Coronary artery (tissue), 2 donors: ENCODE measurements around the gene DACH2.
"Not testable (repeated sequence)": the region's sequence is repeated elsewhere in the genome, so short reads cannot be mapped to it uniquely, and the experiment has no call there.

Experiments
- DNase-seq: peaks from one replicate; pipeline ENCODE4 v3.0.0-alpha.2; 2017; ENCODE audit warnings: low spot score
- H3K27ac ChIP-seq, 2 donors: fragments of 200-600 bp; sonication (generic); one replicate each; pipeline ENCODE4 v1.5.1; 2016 to 2019
- H3K4me3 ChIP-seq: fragments of 200-600 bp; sonication (generic); 2 replicates; pipeline ENCODE4 v1.5.1; 2016; ENCODE audit warnings: mild to moderate bottlenecking, moderate library complexity
- TF ChIP-seq, protein P1 (sequence below): fragments of 200-600 bp; sonication (generic); IDR thresholded peaks from one replicate; pipeline ENCODE4 v1.5.1; 2019; ENCODE audit warnings: antibody characterized with exemption

Gene DACH2

DNA sequence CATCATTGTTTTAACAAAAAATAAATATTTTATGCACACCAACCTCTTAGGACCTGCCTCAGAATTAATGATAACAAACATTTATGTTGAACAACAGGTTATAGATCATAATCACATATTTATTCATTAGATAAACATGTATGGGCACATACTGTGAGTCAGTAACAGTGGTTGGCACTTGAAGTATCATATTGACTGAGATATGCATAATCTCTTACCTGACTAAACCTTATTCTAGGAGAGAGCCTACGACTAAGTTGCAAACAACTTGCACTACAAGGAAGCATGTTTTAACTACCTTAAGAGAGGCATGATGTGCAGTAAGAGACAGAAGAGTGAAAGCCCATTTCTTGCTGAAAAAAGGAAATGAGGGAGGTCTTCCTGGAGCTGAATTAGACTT lies 6.5 kb upstream of the DACH2 start:
- DNase-seq: no peak
- Histone ChIP-seq H3K27ac (no peak overlapping the region), H3K4me3 (no peak overlapping the region)
- TF ChIP-seq, protein P1, sequence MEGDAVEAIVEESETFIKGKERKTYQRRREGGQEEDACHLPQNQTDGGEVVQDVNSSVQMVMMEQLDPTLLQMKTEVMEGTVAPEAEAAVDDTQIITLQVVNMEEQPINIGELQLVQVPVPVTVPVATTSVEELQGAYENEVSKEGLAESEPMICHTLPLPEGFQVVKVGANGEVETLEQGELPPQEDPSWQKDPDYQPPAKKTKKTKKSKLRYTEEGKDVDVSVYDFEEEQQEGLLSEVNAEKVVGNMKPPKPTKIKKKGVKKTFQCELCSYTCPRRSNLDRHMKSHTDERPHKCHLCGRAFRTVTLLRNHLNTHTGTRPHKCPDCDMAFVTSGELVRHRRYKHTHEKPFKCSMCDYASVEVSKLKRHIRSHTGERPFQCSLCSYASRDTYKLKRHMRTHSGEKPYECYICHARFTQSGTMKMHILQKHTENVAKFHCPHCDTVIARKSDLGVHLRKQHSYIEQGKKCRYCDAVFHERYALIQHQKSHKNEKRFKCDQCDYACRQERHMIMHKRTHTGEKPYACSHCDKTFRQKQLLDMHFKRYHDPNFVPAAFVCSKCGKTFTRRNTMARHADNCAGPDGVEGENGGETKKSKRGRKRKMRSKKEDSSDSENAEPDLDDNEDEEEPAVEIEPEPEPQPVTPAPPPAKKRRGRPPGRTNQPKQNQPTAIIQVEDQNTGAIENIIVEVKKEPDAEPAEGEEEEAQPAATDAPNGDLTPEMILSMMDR: no peak

DNA sequence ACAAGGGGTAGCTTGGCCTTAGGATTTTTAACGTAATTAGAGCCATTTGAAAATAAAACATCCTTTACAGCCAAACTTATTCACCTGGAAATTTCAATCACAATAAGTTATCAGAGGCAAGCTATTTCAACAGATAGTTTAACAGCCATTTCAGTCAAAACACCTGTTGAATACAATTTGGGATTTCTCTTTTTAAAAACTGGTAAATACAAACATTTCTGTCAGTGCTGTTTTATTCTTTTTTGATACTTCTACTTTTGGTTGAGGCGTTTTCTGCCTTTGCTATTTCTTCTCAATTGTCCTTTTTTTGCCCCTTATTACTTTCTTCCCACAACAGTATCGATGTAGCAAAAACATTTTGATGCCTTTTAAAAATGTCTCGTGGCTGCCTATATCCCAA lies 2.1 kb upstream of the DACH2 start:
- Histone ChIP-seq H3K27ac (no peak overlapping the region), H3K4me3 (no peak overlapping the region)
- DNase-seq: no peak
- TF ChIP-seq, protein P1: no peak

DNA sequence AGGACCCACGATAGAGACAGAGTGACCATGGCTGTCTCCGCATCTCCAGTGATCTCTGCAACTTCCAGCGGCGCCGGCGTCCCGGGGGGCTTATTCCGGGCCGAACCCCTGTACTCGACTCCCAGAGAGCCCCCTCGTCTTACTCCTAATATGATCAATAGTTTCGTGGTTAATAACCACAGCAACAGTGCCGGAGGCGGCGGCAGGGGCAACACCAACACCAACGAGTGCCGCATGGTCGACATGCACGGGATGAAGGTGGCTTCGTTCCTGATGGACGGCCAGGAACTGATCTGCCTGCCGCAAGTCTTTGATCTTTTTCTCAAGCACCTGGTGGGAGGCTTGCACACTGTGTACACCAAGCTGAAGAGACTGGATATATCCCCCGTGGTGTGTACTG lies 343 bp downstream of the DACH2 start:
- no peak for DNase-seq
- Histone ChIP-seq H3K27ac (no peak overlapping the region), H3K4me3 (peak overlapping the region; percentile 60)
- TF ChIP-seq, protein P1: no peak

DNA sequence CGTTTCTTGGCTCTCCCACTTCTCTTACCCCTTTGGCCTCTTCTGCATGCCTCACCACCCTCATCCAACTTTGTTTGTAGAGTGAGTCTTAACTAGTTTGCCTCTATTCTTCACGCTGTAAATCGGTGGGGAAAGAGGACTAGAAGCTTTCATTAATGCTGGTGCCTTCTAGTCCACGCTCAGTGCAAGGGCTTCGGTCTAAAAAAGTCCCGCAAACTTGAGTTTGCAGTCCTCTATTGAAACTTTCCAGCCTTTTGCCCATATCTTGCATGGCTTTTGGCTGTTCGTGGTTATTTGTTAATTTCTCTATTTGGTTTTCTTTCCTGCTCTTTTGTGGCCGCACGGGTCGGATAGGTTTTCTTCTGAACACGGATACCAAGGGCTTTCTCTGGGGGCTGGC lies 868 bp downstream of the DACH2 start:
- Histone ChIP-seq H3K4me3 (peak overlapping the region; percentile 60), H3K27ac (no peak overlapping the region)
- TF ChIP-seq, protein P1: no peak
- DNase-seq: no peak

DNA sequence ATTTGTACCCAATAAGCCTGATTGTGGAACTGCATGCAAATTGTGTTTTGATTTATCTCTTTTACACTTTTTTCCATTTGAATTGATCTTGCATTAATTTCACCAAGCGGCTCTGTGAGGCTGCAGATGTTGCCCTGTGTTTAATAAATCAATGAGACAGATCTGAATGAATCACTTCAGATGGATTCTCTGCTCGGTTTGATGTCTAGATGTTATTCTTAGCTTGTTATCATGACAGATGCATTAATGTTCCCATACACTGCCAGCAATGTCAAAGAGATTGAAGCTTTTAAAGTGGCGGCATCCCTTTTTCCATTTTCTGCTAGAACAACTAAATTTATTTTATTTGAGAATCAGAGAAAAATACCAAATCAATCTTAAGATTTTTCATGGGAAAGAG lies 6.3 kb downstream of the DACH2 start:
- DNase-seq: no peak
- Histone ChIP-seq H3K4me3 (no peak overlapping the region), H3K27ac (no peak overlapping the region)
- TF ChIP-seq, protein P1: no peak

DNA sequence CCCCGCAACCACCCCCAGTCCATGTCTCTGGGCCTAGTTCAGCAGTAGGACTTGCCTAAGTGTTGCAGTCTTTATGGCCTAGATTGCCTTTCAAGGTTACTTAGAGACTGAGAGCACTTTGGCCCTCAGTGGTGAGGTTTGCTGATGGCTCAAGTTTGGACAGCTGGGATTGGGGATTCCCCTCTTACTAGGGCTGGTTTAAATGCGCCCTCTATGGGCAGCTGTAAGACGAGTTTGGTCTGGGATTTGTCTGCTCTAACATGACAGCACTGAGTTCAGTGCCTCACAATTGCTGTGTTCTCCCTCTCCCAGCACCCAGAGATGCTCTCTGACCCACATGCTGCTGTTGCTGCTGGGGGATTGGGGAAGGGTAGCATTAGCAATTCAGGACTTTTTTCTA lies 23.1 kb downstream of the DACH2 start:
- DNase-seq: no peak
- H3K27ac ChIP-seq: no peak overlapping the region
- H3K4me3 ChIP-seq: no peak overlapping the region
- TF ChIP-seq, protein P1: no peak

DNA sequence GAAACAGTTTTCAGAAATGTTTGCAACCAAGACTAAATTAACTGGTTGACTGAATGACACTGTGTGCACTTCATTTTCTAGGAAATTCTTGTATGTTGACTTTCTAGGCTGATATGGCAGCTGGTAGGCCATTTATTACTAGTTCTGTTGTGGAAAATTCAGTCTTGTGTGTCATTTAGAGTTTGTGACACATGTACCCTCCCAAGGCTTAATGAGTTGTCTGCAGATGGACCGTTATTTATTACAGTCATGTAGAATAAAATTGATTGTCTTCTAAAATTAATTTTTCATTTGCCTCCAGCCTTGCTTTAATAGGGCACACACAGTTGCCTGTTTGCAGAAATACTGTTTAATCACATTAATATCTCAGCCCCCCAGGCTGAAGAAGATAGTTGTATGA lies 30.7 kb downstream of the DACH2 start:
- DNase-seq: no peak
- TF ChIP-seq, protein P1: no peak
- H3K4me3 ChIP-seq: no peak overlapping the region
- no peak overlapping the region for H3K27ac ChIP-seq

DNA sequence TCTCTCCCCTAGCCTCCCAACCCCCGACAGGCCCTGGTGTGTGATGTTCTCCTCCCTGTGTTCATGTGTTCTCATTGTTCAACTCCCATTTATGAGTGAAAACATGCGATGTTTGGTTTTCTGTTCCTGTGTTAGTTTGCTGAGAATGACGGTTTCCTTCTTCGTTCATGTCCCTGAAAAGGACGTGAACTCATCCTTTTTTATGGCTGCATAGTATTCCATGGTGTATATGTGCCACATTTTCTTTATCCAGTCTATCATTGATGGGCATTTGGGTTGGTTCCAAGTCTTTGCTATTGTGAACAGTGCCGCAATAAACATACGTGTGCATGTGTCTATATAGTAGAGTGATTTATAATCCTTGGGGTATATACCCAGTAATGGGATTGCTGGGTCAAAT lies 33.1 kb downstream of the DACH2 start:
- DNase-seq, H3K4me3 ChIP-seq, H3K27ac ChIP-seq: not testable (repeated sequence)
